ENCODE results near the gene ZDHHC18.

- TF ChIP-seq, protein P1, sequence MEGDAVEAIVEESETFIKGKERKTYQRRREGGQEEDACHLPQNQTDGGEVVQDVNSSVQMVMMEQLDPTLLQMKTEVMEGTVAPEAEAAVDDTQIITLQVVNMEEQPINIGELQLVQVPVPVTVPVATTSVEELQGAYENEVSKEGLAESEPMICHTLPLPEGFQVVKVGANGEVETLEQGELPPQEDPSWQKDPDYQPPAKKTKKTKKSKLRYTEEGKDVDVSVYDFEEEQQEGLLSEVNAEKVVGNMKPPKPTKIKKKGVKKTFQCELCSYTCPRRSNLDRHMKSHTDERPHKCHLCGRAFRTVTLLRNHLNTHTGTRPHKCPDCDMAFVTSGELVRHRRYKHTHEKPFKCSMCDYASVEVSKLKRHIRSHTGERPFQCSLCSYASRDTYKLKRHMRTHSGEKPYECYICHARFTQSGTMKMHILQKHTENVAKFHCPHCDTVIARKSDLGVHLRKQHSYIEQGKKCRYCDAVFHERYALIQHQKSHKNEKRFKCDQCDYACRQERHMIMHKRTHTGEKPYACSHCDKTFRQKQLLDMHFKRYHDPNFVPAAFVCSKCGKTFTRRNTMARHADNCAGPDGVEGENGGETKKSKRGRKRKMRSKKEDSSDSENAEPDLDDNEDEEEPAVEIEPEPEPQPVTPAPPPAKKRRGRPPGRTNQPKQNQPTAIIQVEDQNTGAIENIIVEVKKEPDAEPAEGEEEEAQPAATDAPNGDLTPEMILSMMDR (IDR thresholded peaks at IDR 0.05) = no peak
- TF ChIP-seq POLR2AphosphoS5 (IDR thresholded peaks at IDR 0.05) = no peak
Measured at GRCh38 chr1:26839339-26839722, 12.8 kb downstream of the ZDHHC18 start.

Measured in breast epithelium (tissue), 3 donors.